ENCODE data around the gene LY6G6D.
A peak's percentile ranks its signal among the peaks of the same experiment; 100 is the strongest.

The LY6G6D gene

DNA sequence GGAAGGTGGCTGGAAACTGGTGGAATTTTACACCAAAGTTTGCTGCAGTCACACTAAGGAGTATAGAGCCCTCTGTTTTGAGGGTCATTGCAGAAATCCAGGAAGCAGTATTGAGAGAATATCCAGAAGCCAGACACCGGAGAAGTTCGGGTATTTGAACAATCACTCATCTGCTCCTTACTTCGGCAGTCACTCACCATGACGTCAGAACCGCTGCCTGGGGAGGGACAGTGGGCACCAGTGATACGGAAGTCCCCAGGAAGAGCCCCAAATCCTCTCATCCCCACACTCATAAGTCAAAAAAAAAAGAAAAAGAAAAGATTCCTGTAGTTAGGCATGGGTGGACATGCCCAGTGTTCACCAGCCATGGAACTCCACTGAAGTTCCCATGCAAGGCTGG lies 38.2 kb upstream of the LY6G6D start:
- in situ Hi-C loops (cut with HindIII; ENCODE audit: low sequenced_read_pairs): no loop called here
- DNase-seq (ENCODE audit: low read depth): no peak
- no peak overlapping the region for H3K4me3 ChIP-seq (ENCODE audit: low read depth, low read length)
- TF ChIP-seq, protein P1, sequence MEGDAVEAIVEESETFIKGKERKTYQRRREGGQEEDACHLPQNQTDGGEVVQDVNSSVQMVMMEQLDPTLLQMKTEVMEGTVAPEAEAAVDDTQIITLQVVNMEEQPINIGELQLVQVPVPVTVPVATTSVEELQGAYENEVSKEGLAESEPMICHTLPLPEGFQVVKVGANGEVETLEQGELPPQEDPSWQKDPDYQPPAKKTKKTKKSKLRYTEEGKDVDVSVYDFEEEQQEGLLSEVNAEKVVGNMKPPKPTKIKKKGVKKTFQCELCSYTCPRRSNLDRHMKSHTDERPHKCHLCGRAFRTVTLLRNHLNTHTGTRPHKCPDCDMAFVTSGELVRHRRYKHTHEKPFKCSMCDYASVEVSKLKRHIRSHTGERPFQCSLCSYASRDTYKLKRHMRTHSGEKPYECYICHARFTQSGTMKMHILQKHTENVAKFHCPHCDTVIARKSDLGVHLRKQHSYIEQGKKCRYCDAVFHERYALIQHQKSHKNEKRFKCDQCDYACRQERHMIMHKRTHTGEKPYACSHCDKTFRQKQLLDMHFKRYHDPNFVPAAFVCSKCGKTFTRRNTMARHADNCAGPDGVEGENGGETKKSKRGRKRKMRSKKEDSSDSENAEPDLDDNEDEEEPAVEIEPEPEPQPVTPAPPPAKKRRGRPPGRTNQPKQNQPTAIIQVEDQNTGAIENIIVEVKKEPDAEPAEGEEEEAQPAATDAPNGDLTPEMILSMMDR (IDR thresholded peaks at IDR 0.05; ENCODE audit: low read depth, low read length, missing control alignments): no peak

DNA sequence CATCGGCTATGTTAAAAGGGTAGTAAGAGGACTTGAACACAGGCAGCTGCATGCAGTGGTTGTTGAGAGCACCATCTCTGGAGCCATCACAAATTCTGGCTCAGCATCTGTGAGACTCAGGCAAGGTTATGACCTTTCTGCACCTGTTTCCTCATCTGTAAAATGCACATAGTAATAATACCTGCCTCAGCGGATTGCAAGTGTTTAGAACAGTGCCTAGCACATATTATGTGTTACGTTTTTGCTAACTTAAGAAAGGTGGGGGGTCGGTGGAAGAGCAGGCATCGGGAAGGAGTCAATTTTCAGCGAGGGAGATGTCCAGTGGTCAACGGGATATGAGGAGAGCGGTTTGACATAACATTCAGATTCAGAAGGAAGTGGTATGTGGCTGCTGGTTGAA lies 37.2 kb upstream of the LY6G6D start:
- TF ChIP-seq, protein P1 (IDR thresholded peaks at IDR 0.05; ENCODE audit: low read depth, low read length, missing control alignments): no peak
- no peak for DNase-seq (ENCODE audit: low read depth)
- in situ Hi-C loops (cut with HindIII; ENCODE audit: low sequenced_read_pairs): no loop called here
- no peak overlapping the region for H3K4me3 ChIP-seq (ENCODE audit: low read depth, low read length)

GRCh38 chr6:31680226-31681134 lies 34.7 kb upstream of the LY6G6D start, which contains the start of gene LY6G5C:
Gene LY6G5C, minus strand, starts transcription at chr6:31681067. Its CDS starts 694 bp downstream, at chr6:31680373.
- H3K4me3 ChIP-seq (ENCODE audit: low read depth, low read length): peak within 1 kb of the TSS; percentile 45
- TF ChIP-seq, protein P1 (IDR thresholded peaks at IDR 0.05; ENCODE audit: low read depth, low read length, missing control alignments): peak; percentile 60
- in situ Hi-C loops (cut with HindIII; ENCODE audit: low sequenced_read_pairs): no loop called here
- DNase-seq (ENCODE audit: low read depth): peak; percentile 84

DNA sequence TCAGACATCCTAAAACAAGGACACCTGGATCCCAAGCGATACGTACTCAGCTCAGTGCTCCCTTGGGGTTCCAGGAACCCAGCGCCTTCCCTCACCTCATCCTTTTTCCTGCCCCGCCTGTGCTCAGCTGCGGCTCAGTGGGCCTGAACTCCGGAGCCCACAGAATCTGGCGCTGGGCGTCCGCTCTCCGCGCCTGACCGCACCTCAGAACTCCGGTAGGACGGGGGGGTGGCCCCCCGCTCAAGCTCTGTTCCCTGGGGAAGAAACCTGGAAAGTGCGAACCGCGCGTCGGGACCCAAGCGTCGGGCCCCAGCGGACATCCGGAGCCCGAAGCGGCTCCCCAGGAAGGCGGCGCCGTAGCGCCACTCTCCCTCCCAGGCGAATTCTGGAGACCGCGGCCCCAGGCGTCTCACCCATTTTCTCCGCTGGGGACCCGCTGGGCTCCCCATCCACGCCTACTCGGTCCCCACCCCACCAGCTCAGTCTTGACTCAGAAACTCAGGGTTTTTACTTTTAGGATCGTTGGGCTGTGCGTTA lies 33.9 kb upstream of the LY6G6D start:
- TF ChIP-seq, protein P1 (IDR thresholded peaks at IDR 0.05; ENCODE audit: low read depth, low read length, missing control alignments): peak; percentile 15
- in situ Hi-C loops (cut with HindIII; ENCODE audit: low sequenced_read_pairs): no loop called here
- no peak for DNase-seq (ENCODE audit: low read depth)
- peak overlapping the region; percentile 45 for H3K4me3 ChIP-seq (ENCODE audit: low read depth, low read length)

GRCh38 chr6:31683591-31683990 lies 31.6 kb upstream of the LY6G6D start:
- TF ChIP-seq, protein P1 (IDR thresholded peaks at IDR 0.05; ENCODE audit: low read depth, low read length, missing control alignments): no peak
- no peak overlapping the region for H3K4me3 ChIP-seq (ENCODE audit: low read depth, low read length)
- in situ Hi-C loops (cut with HindIII; ENCODE audit: low sequenced_read_pairs): no loop called here
- DNase-seq (ENCODE audit: low read depth): no peak

DNA sequence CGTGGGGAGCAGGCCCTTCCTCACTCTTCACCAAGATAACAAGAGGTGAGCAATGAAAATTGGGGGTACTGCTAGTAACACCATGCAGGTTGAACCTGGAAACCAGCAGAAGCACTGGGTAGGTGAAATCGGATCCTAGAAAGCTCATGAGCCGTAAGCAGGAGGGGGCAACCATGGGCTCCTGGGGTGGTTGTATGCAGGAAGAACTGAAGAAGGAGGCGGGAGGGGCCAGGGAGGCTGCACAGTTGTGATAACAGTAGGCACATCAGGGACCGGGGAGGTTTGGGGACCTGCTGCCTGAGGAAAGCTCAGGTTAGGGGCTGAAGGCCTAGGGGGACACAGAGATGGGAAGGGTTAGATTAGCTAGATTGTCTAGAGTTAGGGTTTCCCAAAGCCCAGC lies 28.7 kb upstream of the LY6G6D start:
- DNase-seq (ENCODE audit: low read depth): no peak
- no peak overlapping the region for H3K4me3 ChIP-seq (ENCODE audit: low read depth, low read length)
- in situ Hi-C loops (cut with HindIII; ENCODE audit: low sequenced_read_pairs): no loop called here
- TF ChIP-seq, protein P1 (IDR thresholded peaks at IDR 0.05; ENCODE audit: low read depth, low read length, missing control alignments): no peak
